Testis (tissue), 3 donors: ENCODE results near the gene HOXC12. TPM values are rescaled to one million over a fixed set of nuclear protein-coding genes. Genes with fewer than 3 reads are reported as not detected.

Experiments
- DNase-seq: peaks from one replicate; pipeline ENCODE4 v3.0.0-alpha.2; 2019
- H3K27ac ChIP-seq, 2 donors: fragments of 200-600 bp; sonication (generic); one replicate each; pipeline ENCODE4 v1.5.1; 2019
- H3K27me3 ChIP-seq: fragments of 200-600 bp; sonication (generic); one replicate; pipeline ENCODE4 v1.5.1; 2019
- H3K36me3 ChIP-seq: fragments of 200-600 bp; sonication (generic); one replicate; pipeline ENCODE4 v1.5.1; 2017; ENCODE audit warnings: low read depth; ENCODE audit errors: missing control alignments
- H3K4me1 ChIP-seq: fragments of 200-600 bp; sonication (generic); one replicate; pipeline ENCODE4 v1.5.1; 2019
- H3K4me3 ChIP-seq, 2 donors: fragments of 200-600 bp; sonication (generic); one replicate each; pipeline ENCODE4 v1.5.1; 2017 to 2019
- H3K9me3 ChIP-seq: fragments of 200-600 bp; sonication (generic); one replicate; pipeline ENCODE4 v1.5.1; 2017
- POLR2A ChIP-seq: fragments of 450-650 bp; IDR thresholded peaks from one replicate; pipeline ENCODE4 v1.6.1; 2017; ENCODE audit warnings: antibody characterized with exemption, mild to moderate bottlenecking, moderate library complexity
- WGBS, 2 donors: methylation state at CpG; one replicate each; pipeline ENCODE4 v1.1.5; 2018; 5-methylcytosine and 5-hydroxymethylcytosine counted together
- intact Hi-C: fragments of 100-400 bp; cut with DNase I; formaldehyde crosslinking; loops from one replicate; pipeline ENCODE4 v1.15.1; 2023; ENCODE audit warnings: low total_unique reads
- polyA plus RNA-seq: library from polyadenylated mRNA; stranded (reverse); fragments of 350-450 nt; fragmentation: Illumina TruSeq; extraction: RNeasy Lipid Tissue Mini Kit (QIAGEN cat#74804); gene quantifications from one replicate; pipeline ENCODE4 v1.2.3, GENCODE V29; 2014; ENCODE audit warnings: low read depth, low replicate concordance; ENCODE audit not compliant: insufficient read depth
- total RNA-seq, 2 donors: library from RNA; depleted of rRNA; stranded (reverse); fragments of >200 nt; gene quantifications; one replicate each; pipeline ENCODE4 v1.2.3, GENCODE V29; 2016
- TF ChIP-seq, protein P1 (sequence below), 3 experiments: fragments of 450-650 bp in 2 of 3; fragments of 200-600 bp in 1 of 3; sonication (generic) in 1 of 3; IDR thresholded peaks; one replicate each; pipeline ENCODE4 v1.5.1; 2016 to 2019; ENCODE audit warnings: antibody characterized with exemption in 3 of 3, mild to moderate bottlenecking in 2 of 3, moderate library complexity in 1 of 3

HOXC12 gene
- total and polyA plus RNA-seq, 3 donors from 2014 or later, result 0.06 TPM; not detected in 2

GRCh38 chr12:53967421-53967925 is 12.8 kb downstream of the HOXC12 start:
- TF ChIP-seq POLR2A, result no peak
- TF ChIP-seq, protein P1, sequence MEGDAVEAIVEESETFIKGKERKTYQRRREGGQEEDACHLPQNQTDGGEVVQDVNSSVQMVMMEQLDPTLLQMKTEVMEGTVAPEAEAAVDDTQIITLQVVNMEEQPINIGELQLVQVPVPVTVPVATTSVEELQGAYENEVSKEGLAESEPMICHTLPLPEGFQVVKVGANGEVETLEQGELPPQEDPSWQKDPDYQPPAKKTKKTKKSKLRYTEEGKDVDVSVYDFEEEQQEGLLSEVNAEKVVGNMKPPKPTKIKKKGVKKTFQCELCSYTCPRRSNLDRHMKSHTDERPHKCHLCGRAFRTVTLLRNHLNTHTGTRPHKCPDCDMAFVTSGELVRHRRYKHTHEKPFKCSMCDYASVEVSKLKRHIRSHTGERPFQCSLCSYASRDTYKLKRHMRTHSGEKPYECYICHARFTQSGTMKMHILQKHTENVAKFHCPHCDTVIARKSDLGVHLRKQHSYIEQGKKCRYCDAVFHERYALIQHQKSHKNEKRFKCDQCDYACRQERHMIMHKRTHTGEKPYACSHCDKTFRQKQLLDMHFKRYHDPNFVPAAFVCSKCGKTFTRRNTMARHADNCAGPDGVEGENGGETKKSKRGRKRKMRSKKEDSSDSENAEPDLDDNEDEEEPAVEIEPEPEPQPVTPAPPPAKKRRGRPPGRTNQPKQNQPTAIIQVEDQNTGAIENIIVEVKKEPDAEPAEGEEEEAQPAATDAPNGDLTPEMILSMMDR (IDR thresholded peaks at IDR 0.05), result no peak
- WGBS, 2 donors, result 31 to 33% methylated on average over 5 of the region's 5 CpGs

DNA sequence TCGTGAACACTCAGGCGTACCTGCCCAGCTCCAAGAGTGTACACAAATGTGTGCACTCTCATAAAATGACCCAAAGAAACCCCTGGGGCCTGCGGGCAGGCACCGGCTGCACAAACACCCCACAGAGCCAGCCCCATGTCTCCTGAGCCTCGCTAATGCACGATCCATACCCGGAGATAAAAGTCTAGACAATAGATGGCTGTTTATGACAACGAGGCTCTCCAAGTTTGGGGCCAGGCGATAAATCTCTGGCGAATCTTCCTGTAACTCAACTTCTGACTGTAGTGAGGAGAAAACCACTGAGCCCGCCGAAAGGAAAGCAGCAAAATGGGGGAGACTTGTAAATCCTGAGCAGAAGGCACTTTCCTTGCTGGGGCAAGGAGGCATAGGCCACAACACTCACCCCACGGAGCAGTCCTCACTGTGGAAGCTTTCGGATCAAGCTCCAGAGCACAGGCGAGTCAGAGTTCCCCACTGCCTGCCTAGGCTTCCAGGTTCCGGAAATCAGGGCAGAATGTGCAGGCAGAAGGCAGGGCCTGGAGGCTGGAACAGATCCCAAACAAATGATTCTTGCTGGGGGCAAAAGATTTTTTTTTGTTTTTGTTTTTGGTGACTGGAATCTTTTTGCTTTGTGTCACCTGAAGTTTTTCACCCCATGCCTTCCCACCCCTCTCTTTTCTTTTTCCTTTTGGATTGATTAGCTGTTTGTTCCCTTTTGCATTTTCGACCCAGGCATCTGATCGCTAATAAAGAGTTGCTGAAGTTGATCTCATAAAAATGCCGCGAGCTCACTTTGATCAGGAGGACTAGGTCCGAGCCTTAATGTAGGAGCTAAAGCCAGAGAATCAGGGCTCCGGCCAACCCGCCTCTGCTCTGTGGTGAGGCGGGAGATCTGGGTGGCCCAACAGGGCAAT is 13.8 kb downstream of the HOXC12 start:
- WGBS, 2 donors, result 53 to 69% methylated on average over 23 to 24 of the region's 24 CpGs
- Histone ChIP-seq H3K4me3 (no peak overlapping the region), H3K4me1 (peaks cover 2% of the 10 kb centered on the region), H3K36me3 (no peaks in the 10 kb centered on the region), H3K27ac (no peak overlapping the region), H3K27me3 (no peaks in the 10 kb centered on the region), H3K9me3 (no peaks in the 10 kb centered on the region)
- no peak for TF ChIP-seq POLR2A
- TF ChIP-seq, protein P1 (IDR thresholded peaks at IDR 0.05), result no peak
- intact Hi-C loops, result no loop called here
- DNase-seq, result no peak

More at GRCh38 chr12:53967421-53967925, 12.8 kb downstream of the HOXC12 start:
- intact Hi-C loops, result no loop called here
- Histone ChIP-seq H3K27me3 (no peaks in the 10 kb centered on the region), H3K27ac (no peak overlapping the region), H3K9me3 (no peaks in the 10 kb centered on the region), H3K4me1 (peaks cover 2% of the 10 kb centered on the region), H3K36me3 (no peaks in the 10 kb centered on the region), H3K4me3 (no peak overlapping the region)
- DNase-seq, result no peak

- 36 to 53% methylated on average over 11 to 12 of the region's 12 CpGs for WGBS, 2 donors
- Histone ChIP-seq H3K4me3 (no peak overlapping the region), H3K36me3 (no peaks in the 10 kb centered on the region), H3K4me1 (peaks cover 6% of the 10 kb centered on the region), H3K27ac (no peak overlapping the region), H3K9me3 (no peaks in the 10 kb centered on the region), H3K27me3 (peaks cover 3% of the 10 kb centered on the region)
- no peak for DNase-seq
- intact Hi-C loops, result no loop called here
- no peak for TF ChIP-seq POLR2A
- TF ChIP-seq, protein P1 (IDR thresholded peaks at IDR 0.05), result no peak
These were observed 15.0 kb downstream of the HOXC12 start for GRCh38 chr12:53969588-53970259.

DNA sequence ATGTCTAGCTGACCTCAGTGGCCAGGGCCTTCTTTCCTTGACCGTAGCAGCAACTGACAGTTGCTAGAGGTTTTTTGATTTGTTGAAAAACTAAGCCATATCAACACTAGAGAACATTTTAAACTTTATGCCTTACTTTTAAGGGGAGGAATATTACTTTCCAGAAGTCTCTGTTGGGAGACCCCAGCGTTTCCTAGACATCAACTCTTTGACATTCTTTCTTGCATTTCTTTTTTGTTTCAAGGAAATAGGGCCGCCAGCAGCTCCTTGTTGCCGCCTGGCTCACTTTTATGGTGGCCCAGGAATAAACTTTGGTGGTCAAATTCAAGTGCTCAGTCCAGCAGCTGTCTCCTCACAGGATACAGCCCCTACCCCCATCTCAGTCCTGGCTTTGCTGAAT is 15.7 kb downstream of the HOXC12 start:
- Histone ChIP-seq H3K27me3 (peaks cover 6% of the 10 kb centered on the region), H3K27ac (no peak overlapping the region), H3K4me1 (peaks cover 12% of the 10 kb centered on the region), H3K36me3 (no peaks in the 10 kb centered on the region), H3K4me3 (no peak overlapping the region), H3K9me3 (no peaks in the 10 kb centered on the region)
- DNase-seq, result no peak
- intact Hi-C loops, result no loop called here
- TF ChIP-seq, protein P1 (IDR thresholded peaks at IDR 0.05), result no peak
- TF ChIP-seq POLR2A, result no peak
- 60 to 71% methylated on average over 4 of the region's 4 CpGs for WGBS, 2 donors
